HG03457 (cell line): ENCODE measurements around the gene ADAMTS7.
"Not testable (repeated sequence)": the region's sequence is repeated elsewhere in the genome, so short reads cannot be mapped to it uniquely, and the experiment has no call there.

Experiments
- ATAC-seq: cut with Tn5 transposase; IDR thresholded peaks from one replicate; pipeline ENCODE4 v1.9.1; 2021; ENCODE audit warnings: moderate number of reproducible peaks; ENCODE audit not compliant: unreplicated experiment

The ADAMTS7 gene

DNA sequence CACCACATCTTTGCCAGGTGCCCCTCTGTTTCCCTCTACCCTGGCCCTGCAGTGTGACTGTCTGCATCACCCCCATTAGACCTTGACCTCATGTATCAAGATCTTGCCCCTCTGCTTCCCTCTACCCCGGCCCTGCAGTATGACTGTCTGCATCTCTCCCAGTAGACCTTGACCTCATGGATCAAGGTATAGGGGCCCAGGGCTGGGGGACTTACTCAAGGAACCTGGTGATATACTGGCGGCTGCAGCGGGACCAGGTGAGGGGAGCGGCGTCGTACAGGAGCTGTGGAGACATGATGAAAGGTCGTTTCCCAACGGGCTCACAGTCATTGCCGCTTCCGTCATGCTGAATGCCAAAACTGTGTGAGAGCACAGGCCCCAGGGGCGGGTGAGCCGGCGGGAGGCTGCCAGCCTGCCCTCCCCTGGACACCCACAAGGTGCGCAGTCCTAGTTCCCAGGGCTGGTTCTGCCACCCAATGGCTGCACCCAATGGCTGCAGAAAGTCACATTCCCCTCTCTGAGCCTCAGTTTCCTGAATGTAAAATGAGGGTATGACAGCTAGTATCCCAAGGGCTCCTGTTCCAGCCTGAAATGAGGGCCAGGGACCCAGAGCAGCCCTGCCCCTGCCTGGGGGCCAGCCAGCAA lies 23.1 kb downstream of the ADAMTS7 start:
- no peak for ATAC-seq

DNA sequence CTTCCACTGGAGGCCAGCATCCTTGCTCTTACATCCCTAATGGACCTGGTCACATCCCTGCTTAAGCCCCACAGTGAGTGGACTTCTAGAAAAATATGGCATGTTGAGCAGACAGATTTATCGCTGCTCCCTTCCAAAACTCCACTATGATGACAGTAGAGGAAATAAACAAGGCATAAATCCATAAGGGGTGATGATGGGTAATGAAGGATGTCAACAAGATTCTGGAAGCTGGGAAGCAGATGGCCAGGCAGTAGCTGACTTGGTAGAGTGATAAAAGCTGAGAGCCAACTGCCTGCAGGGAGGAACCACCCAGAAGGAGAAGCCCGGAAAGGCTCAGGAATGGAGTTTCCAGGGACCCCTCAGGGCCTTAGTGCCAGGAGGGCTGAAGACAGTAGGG lies 28.9 kb downstream of the ADAMTS7 start:
- not testable (repeated sequence) for ATAC-seq

DNA sequence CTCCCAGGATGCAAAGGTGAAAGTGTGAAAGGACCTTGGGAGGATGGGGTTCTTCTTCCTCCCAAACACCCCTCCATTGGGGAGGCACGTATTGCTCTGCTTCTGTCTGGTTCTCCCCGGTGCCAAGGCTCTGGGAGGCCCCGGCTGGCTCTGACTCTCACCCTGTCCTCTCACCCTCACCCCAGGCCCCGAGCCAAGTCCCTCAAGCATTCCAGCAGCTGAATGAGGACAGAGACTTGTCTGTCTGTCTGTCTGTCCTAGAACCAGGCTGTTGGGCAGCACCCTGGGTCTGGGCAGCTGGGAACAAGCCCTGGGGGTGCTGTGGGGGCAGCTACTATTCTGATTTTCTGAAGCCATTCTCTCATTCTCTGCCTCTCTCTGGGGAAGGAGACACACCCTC lies 29.9 kb downstream of the ADAMTS7 start:
- not testable (repeated sequence) for ATAC-seq

DNA sequence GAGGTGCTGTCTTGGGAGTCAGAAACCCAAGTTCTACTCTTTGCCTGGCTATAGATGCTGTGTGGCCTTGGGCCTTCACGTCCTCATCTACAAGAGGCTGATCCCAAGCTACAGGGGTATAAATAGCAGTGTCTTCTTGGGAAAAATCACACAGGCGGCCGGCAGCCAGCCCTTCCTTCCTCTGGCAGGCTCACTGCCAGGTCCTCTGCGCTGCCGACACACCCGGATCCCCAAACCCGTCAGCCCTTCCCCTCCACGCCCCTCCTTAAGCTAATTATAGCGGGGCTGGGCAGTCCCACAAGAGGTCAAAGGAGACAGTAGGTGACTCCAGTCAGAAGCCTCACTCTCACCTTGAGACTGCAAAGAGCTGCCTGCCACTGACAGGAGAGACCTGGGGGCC lies 31.3 kb downstream of the ADAMTS7 start:
- ATAC-seq: not testable (repeated sequence)

DNA sequence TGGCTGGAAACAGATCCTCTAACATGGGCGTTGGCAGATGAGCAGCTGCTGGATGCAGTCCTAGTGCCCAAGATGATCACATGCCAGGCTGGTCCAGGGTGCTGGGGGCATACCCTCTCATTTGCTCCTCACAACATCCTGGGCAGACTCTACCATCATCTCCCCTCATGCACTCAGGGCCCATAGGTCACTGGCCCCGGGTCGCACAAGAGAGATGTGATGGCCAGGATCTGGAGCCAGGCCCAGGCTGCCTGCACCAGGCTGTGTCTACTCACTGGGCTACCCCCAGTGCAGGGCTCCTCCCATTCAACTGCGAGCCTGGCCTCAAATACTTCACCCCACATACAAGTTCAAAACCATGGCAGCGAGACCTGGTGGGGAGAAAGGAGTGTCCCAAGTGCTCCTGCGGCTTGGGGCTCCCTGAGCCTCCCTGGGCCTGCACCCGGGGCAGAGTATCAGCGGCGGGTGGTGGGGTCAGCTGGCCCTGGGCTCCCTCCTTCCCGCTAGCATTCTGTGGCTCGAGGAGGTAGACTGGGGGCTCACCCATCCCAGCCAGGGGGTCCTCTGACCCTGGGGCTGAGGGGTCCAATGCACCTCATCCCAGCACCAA lies 32.0 kb downstream of the ADAMTS7 start:
- ATAC-seq: not testable (repeated sequence)

DNA sequence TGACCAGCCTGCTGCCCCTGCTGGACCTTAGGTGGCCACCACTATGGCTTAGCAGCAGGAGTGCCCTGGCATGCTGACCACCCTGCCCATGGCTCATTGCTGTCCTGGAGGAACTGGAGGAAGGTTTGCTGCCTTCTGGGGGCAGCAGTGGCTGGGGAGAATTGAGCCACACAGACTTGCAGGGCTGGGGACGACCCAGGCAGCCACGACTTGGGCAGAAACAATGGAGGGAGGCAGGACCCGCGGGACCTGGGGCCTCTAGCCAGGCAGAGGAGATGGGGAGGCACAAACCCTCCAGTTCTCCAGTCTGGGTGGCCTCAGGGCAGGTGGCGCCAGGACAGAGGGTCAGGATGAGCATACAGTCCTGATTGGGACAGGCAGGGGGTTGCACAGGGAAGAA lies 32.8 kb downstream of the ADAMTS7 start:
- no peak for ATAC-seq

DNA sequence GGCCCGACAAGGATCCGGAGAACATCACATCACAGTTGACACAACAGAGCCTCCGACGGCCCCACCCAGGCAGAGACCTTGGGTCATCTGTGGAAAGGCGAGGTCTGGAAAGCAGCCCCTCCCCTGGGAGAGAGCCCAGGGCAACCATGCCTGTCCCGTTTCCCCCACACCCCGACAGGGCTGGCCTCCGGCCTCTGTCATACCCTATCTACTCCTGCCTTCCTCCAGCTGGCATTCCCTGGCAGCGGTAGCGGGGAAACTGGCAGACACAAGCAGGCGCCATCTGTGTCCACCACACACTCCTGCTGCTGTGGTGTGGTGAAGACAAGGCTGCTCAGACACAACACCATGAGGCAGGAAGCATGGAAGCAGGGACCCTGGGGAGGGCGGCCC lies 33.3 kb downstream of the ADAMTS7 start:
- ATAC-seq: not testable (repeated sequence)

DNA sequence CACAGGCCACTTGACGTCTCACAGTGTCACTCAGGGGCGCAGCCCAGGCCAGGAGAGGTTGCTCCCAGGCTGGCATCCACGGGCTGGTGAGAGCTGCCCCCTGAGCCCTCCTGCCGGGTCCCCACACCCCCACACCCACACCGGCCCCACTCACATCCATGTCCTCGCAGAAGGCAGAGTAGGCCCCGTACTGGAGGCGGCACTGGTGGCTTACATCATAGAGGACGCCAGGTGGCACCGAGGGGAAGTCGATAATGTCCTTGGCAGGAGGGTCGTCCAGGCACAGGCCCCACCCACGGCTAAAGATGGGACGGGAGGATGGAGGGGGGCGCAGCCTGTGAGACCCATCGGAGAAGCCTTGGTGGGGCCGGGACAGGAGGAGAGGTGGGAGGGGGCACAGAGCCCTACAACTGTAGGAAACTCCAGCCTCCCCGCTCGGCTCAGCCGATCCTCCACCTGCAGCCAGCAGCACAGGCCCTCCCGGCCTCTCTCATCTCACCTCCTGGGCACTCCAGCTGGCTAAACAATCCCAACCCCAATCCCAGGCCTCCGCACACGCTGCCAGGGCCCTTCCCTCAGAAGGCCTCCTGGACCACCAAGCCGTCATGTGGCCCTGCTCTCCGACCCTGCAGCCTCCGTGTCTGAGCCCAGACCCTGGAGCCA lies 33.8 kb downstream of the ADAMTS7 start:
- not testable (repeated sequence) for ATAC-seq

DNA sequence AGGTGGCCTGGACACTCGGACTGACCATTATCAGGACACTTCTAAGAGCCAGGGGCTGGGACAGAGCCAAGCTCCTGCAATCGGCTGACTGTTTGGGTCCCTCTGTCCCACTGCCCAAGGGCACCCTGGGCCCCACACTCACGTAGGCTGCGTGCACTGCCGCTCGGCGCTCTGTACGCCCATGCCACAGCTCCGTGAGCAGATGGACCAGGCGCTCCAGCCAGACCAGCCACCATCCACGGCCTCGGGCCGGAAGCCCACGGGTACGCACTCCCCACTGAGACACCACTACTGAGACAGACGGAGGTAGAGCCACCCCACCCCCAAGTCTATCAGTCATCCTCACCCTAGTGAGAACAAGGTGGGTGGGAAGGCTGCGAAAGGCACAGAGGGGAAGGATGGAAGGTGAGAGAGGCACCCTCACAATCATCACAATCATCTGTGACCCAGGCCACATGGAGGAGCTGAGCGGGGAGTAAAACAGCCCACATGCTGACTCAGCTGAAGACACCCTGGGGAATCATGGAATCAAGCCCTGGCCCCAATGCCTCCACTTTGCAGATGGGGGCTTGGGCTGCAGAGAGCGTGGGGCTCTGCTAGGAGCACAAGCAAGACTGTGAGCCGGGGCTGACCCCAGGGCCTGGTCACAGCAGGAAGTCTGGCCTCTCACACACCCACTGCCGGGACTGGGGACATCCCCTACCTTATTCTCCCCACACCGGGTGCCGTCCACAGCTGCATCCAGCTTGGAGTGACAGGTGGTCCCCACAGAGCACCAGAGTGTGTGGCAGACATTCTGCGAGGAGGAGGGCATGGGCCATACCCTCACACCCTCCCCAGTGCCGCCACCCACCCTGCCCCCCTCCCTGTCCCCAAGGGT lies 35.0 kb downstream of the ADAMTS7 start:
- not testable (repeated sequence) for ATAC-seq

DNA sequence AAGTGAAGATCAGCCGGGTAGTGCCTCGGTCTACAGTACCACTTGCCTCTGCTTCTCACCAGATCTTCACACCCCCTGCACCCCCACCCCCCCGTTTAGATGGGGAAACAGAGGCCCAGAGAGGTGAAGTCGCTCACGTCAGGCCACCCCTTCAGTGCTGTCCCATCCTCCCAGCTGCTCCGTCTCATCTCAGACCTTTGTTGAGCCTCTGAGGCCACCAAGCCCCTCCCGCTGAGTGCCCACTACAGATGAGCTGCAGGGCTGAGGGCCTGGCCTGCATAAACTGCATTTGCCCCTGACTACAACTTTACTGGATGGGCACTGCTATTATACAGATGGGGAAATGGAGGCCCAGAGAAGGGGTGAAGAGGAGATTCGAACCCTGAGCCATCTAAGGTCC lies 35.8 kb downstream of the ADAMTS7 start:
- no peak for ATAC-seq

DNA sequence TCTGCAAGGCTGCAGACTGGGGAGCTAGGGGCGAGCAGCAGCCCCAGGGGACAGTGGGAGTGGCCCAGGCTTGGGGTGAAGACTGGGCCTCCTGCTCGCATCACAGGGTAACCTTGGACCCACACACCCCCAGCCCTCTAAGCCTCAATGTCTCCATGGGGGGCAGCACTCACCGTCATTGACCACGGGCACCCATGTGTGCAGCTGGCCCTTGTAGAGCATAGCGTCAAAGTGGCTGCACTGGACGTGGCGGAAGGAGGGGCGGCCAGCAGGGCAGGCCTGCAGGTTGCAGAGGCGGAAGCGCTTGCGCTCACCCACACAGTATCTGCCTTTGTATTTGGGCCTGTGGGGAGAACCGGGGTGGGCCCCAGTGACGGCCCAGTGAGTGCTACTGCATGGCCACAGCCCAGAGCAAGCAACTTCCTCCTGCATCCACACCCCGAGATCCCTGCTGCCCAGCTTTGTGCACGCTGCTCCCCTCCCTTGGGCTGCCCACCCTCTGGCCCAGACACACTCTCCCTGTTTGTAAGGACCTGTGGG lies 36.7 kb downstream of the ADAMTS7 start:
- ATAC-seq: not testable (repeated sequence)

DNA sequence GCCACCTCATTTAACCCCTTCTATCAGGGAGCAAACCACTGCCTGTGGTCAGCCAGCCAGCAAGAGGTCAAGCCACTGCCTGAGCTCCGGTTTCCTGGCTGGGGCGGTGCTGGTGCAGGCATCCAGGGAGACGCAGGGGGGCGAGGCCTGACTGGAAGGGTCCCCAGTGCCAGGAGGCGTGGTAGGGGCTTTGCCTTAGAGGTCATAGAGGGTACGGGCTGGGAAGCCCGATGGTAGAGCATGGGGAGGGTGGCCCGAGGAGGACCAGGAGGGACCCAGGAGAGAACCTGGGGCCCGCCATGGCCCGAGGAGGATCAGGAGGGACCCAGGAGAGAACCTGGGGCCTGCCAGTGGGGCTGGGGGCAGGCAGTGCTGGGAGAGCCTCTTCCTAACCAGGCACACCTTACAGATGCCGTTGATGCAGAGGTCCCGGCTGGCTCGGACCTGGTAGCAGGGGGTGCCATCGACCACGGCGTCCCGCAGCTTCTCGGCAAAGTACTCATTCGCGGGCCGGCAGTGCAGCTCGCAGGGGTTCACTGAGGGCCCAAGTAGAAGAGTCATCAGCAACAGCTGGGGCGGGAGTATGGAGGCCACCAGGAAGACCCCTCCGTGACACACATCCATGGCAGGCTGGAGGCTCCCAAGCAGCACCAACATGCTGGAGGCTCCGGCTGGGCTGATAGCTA lies 37.4 kb downstream of the ADAMTS7 start:
- not testable (repeated sequence) for ATAC-seq

DNA sequence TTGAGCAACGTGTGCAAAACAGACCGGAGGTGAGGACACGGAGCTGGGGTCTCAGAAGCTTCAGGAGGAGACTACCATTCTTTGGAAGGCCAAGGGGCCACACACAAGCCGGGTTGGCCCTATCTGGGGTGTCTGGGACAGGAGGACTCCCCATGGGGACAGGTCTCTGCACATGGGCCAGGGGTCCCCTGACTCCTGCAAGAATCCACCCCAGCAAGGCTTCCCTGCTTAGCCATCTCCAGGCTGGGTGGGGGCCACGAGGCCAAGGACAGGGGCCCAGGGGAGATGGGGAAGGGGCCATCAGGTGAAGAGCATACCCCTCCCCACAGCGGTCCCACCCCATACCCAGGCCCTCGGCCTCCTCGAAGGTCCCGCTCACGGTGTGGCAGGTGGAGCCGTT lies 38.5 kb downstream of the ADAMTS7 start:
- ATAC-seq: no peak

DNA sequence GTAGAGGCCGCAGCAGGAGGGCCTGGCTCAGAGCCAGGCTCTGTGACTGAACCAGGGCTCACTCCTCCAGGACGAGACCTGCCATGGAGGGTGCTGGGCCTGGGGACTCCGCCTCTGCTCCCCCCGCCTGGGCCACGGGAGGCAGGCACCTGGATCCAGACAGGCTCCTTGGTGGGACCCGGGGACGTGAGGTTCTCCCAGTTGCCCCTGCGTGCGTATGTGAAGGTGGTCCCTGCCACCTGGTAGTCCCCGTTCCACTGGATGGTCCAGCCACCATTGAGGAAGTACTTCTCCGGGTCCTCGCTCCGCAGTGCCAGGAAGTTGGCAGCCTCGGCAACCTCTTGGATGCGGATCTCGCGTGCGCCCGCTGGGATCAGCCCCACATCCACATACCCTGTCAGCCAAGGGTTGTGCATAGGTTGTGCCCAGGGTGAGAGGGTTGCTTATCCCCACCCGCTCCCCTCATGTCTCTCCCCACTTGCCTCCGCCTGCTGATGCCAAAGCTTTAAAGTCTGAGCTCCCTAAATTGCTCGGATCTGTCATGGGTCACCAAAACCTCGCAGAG lies 39.7 kb downstream of the ADAMTS7 start:
- ATAC-seq: not testable (repeated sequence)

DNA sequence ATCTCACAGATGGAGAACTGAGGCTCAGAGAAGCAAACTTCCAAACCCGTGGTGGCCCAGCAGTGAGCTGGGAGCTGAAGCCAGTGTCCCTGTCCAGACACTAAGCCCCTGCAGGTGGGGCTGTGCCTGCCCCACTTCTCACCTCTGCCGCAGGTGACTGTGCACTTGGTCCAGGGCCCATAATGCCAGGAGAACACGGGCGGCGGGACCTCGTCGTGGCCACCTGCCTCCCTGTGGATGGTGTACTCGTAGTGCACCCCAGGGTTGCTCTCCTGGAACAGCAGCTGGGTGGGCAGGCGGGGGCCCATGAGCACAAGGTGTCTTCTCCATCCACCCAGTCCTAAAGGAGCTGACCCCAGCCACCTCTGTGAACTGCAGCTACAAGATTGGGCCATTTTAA lies 40.2 kb downstream of the ADAMTS7 start:
- not testable (repeated sequence) for ATAC-seq

DNA sequence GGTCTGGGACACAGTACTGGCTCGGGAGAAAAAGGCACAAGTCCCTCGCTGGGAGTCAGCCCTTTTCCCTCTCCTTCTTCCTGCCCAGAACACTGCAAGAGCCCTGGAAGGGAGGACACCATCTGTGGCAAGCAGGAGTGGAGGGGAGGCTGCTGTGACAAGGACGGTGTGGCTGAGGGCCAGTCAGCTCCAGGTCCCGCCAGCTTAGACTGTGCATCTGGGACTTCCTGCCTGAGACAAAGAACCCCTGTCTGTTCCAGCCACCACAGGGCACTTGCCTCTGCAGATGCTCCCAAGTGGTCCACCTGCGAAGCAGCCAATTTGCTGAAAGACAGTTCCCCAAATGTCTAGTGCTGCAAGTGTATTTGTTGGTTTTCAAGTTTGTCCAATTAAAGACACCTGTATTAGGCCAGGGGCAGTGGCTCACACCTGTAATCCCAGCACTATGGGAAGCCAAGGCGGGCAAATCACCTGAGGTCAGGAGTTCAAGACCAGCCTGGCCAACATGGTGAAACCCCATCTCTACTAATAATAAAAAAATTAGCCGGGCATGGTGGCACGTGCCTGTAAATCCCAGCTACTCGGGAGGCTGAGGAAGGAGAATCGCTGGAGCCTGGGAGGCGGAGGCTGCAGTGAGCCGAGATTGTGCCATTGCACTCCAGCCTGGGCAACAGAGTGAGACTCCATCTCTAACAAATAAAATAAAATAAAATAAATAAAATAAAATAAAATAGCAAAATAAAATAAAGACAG lies 41.6 kb downstream of the ADAMTS7 start:
- ATAC-seq: not testable (repeated sequence)

DNA sequence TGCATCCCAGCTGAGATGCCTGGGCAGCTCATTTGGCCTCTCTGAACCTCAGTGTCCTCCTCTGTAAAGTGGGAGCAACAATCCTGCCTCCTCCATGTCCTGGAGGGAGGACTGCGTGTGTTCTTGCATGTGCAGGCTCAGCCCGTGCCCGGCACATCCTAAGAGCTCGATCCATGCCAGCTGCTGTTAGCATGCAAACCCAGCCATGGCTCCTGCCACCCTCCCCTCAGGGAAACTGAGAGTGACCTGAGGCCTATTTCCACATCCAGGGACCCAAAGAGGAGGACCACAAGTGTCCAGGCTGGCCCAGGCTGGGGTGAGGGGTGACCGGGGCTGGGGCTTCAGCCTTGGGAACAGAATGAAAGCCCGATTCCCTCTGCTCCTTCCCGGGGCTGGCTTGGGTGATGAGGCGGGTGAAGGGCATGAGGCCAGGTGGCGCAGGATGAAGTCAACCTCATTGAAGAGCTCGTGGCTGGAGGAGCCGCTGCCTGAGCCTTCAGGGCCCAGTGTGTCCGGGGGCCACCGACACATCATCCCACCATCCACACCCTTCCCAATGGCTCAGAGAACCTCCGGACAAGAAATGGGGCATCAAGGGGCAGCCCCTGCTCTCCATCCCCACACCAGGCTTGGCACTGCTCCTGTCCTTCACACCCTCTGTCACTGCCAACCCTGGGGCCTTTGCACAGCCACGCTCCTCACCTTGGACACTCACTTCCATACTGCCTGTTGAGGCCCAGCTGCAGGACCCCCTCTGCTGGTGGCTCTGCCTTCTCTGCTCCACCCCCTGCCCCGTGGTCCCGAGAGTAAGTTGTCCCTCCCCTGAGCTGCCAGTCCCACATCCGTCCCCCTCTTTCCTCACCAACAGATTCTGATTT lies 42.5 kb downstream of the ADAMTS7 start:
- no peak for ATAC-seq

DNA sequence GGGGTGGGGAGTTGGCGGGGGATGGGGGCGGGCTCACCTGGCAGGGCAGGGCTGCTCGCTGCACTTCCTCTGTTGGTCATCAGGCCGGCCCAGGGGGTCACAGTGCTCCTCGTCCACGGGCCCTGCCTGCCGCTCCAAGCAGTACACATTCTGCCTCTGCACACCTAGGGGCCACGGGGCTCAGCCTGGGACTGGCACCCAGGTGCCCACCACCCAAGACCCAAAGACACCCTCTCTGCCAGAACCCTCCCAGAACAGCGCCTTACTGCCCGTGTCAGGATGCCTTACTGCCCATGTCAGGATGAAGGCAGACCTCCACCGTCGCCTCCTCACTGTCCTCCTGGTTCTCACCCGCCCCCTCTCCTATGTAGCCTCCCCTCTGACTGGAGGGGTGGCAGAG lies 43.2 kb downstream of the ADAMTS7 start:
- no peak for ATAC-seq
